GM23338 (cell line): Measurements from ENCODE around the gene FLVCR1. TPM values are rescaled to one million over a fixed set of nuclear protein-coding genes. Genes with fewer than 3 reads are reported as not detected.
A peak's percentile ranks its signal among the peaks of the same experiment; 100 is the strongest.

Experiments used
- ATAC-seq: fragments of 200-7000 bp; cut with Tn5 transposase; 3 replicates; pipeline ENCODE4 v1.9.1; 2020
- DNase-seq: peaks from one replicate; pipeline ENCODE4 v3.0.0-alpha.2; 2015; ENCODE audit warnings: low spot score
- H2AFZ ChIP-seq: fragments of 200-600 bp; sonication (generic); 2 replicates; pipeline ENCODE4 v1.8.0; 2016; ENCODE audit warnings: antibody characterized with exemption, mild to moderate bottlenecking, moderate library complexity
- H3F3A ChIP-seq: fragments of 200-600 bp; sonication (generic); replicated peaks from 2 replicates; pipeline ENCODE4 v1.8.0; 2017; ENCODE audit warnings: antibody characterized with exemption, mixed run types, low read depth
- H3K27ac ChIP-seq: fragments of 200-600 bp; sonication (generic); 2 replicates; pipeline ENCODE4 v1.6.1; 2016; ENCODE audit warnings: low read depth
- H3K27me3 ChIP-seq: fragments of 200-600 bp; sonication (generic); 2 replicates; pipeline ENCODE4 v1.8.0; 2016; ENCODE audit warnings: mild to moderate bottlenecking, mixed run types, moderate library complexity; ENCODE audit not compliant: insufficient read depth
- H3K36me3 ChIP-seq: fragments of 200-600 bp; sonication (generic); 2 replicates; pipeline ENCODE4 v1.8.0; 2016; ENCODE audit warnings: mild to moderate bottlenecking; ENCODE audit not compliant: insufficient read depth
- H3K4me1 ChIP-seq: fragments of 200-600 bp; sonication (generic); 2 replicates; pipeline ENCODE4 v1.8.0; 2016; ENCODE audit warnings: mild to moderate bottlenecking, moderate library complexity; ENCODE audit not compliant: insufficient read depth
- H3K4me2 ChIP-seq: fragments of 200-600 bp; sonication (generic); 2 replicates; pipeline ENCODE4 v1.7.1; 2017; ENCODE audit warnings: mixed run types
- H3K4me3 ChIP-seq: fragments of 200-600 bp; sonication (generic); 2 replicates; pipeline ENCODE4 v1.6.1; 2016; ENCODE audit warnings: mixed run types
- H3K79me2 ChIP-seq: fragments of 200-600 bp; sonication (generic); replicated peaks from 2 replicates; pipeline ENCODE4 v1.8.0; 2017; ENCODE audit warnings: mild to moderate bottlenecking; ENCODE audit not compliant: insufficient read depth
- H3K9me2 ChIP-seq: fragments of 200-600 bp; sonication (generic); 2 replicates; pipeline ENCODE4 v1.8.0; 2017; ENCODE audit not compliant: insufficient read depth
- H4K20me1 ChIP-seq: fragments of 200-600 bp; sonication (generic); replicated peaks from 2 replicates; pipeline ENCODE4 v1.8.0; 2017; ENCODE audit warnings: mild to moderate bottlenecking; ENCODE audit not compliant: insufficient read depth
- H3K27ac Mint-ChIP-seq: 2 replicates; pipeline ENCODE4 v1.8.0; 2020; ENCODE audit warnings: inconsistent platforms, mild to moderate bottlenecking, moderate library complexity, mixed read lengths
- H3K27me3 Mint-ChIP-seq: 3 replicates; pipeline ENCODE4 v1.8.0; 2022; ENCODE audit warnings: low read depth, mild to moderate bottlenecking, moderate library complexity, mixed read lengths, inconsistent platforms; ENCODE audit not compliant: insufficient read depth, poor library complexity
- H3K36me3 Mint-ChIP-seq: 3 replicates; pipeline ENCODE4 v1.8.0; 2021; ENCODE audit warnings: low read depth, mild to moderate bottlenecking, inconsistent platforms, moderate library complexity, mixed read lengths
- H3K4me1 Mint-ChIP-seq: 3 replicates; pipeline ENCODE4 v1.8.0; 2020; ENCODE audit warnings: mild to moderate bottlenecking, inconsistent platforms, mixed read lengths
- H3K4me3 Mint-ChIP-seq: 3 replicates; pipeline ENCODE4 v1.8.0; 2021; ENCODE audit warnings: moderate library complexity, mild to moderate bottlenecking, inconsistent platforms, mixed read lengths
- H3K9me3 Mint-ChIP-seq: 3 replicates; pipeline ENCODE4 v1.8.0; 2020; ENCODE audit warnings: moderate library complexity, mild to moderate bottlenecking, inconsistent platforms, mixed read lengths
- CREB1 ChIP-seq: fragments of 250-450 bp; sonication (Bioruptor Pico); IDR thresholded peaks from 2 replicates; pipeline ENCODE4 v1.5.0; 2020; ENCODE audit warnings: low read depth, mild to moderate bottlenecking, moderate library complexity
- EZH2 ChIP-seq: fragments of 200-600 bp; sonication (generic); IDR thresholded peaks from one replicate; pipeline ENCODE4 v1.8.0; 2017; ENCODE audit warnings: antibody characterized with exemption, mild to moderate bottlenecking, low read depth; ENCODE audit not compliant: unreplicated experiment
- JUNB ChIP-seq: IDR thresholded peaks from one replicate; pipeline ENCODE4 v1.6.1; 2016; ENCODE audit warnings: antibody characterized with exemption; ENCODE audit not compliant: unreplicated experiment
- POLR2AphosphoS5 ChIP-seq: IDR thresholded peaks from 2 replicates; pipeline ENCODE4 v1.6.1; 2016; ENCODE audit warnings: antibody characterized with exemption, low read depth
- STAT1 ChIP-seq: IDR thresholded peaks from one replicate; pipeline ENCODE4 v1.6.1; 2016; ENCODE audit warnings: antibody characterized with exemption; ENCODE audit not compliant: unreplicated experiment
- ZNF114 ChIP-seq: fragments of 250-450 bp; sonication (Bioruptor Pico); IDR thresholded peaks from 2 replicates; pipeline ENCODE4 v1.5.0; 2020; ENCODE audit warnings: mild to moderate bottlenecking, moderate library complexity
- polyA plus RNA-seq: library from polyadenylated mRNA; unstranded; fragments of >200 nt; fragmentation: Nextera tagmentation; extraction: Ambion mirVana; gene quantifications from 2 replicates; pipeline ENCODE4 v1.2.1, GENCODE V29; 2016
- total RNA-seq: library from RNA; depleted of rRNA; stranded (reverse); fragments of >200 nt; shearing (Covaris generic); gene quantifications from 2 replicates; pipeline ENCODE4 v1.2.3, GENCODE V29; 2014
- TF ChIP-seq, protein P1 (sequence below): IDR thresholded peaks from one replicate; pipeline ENCODE4 v1.6.1; 2018; ENCODE audit warnings: antibody characterized with exemption; ENCODE audit not compliant: unreplicated experiment
- TF ChIP-seq, protein P2 (sequence below), 2 experiments: fragments of 200-600 bp in 1 of 2; sonication (generic) in 1 of 2; conservative IDR thresholded peaks; 2 replicates each; pipeline versions ENCODE4 v1.5.1 to v1.6.1; 2016 to 2017; ENCODE audit warnings: antibody characterized with exemption in 2 of 2, low read depth in 2 of 2, mild to moderate bottlenecking in 2 of 2, moderate library complexity in 1 of 2

Gene FLVCR1
- total and polyA plus RNA-seq, 2 experiments from 2014 or later, result 60.5 to 93.5 TPM

DNA sequence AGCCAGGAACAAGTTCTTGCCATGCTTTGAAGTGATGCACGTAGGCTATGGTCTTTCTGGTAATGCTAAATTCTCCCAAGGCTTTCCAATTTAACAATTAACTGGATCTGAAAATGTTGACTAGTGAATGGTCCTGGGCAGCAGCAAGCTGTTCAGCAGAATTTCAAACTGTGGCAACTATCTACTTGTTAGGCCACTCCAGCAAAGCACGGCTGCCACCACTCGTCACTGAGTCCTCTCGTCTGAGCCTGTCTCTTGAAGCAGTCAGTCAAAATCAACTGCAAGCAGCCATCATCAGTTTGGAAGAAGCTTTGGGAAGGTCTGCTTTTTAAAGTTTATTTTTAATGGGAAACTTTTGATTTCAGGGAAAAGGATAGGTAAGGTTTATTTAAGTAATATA lies 6.1 kb downstream of the FLVCR1 start:
- Histone ChIP-seq H3K27me3 (no peaks in the 10 kb centered on the region), H3K4me2 (peak overlapping the region; percentile 92), H3F3A (peaks cover 27% of the 10 kb centered on the region; the same call in 1 of the 2 replicates), H3K9me2 (no peaks in the 10 kb centered on the region), H3K79me2 (peaks cover 100% of the 10 kb centered on the region), H2AFZ (no peak overlapping the region), H3K27ac (peak overlapping the region; percentile 57; the same call in 1 of the 2 replicates), H3K4me3 (peak overlapping the region; percentile 86), H3K36me3 (peaks cover 75% of the 10 kb centered on the region), H4K20me1 (peaks cover 70% of the 10 kb centered on the region), H3K4me1 (peaks cover 33% of the 10 kb centered on the region)
- Mint-ChIP-seq H3K27ac (no peak overlapping the region), H3K36me3 (peaks cover 42% of the 10 kb centered on the region), H3K27me3 (peaks cover 4% of the 10 kb centered on the region), H3K4me1 (peaks cover 15% of the 10 kb centered on the region), H3K4me3 (peak overlapping the region; percentile 28; the same call in 2 of the 3 replicates), H3K9me3 (no peaks in the 10 kb centered on the region; the same call in 2 of the 3 replicates)
- ATAC-seq (no peak), DNase-seq (no peak)
- 0 out of 2 replicates have a peak, but pooled peaks have one; percentile 20 for TF ChIP-seq POLR2AphosphoS5
- TF ChIP-seq, protein P1, sequence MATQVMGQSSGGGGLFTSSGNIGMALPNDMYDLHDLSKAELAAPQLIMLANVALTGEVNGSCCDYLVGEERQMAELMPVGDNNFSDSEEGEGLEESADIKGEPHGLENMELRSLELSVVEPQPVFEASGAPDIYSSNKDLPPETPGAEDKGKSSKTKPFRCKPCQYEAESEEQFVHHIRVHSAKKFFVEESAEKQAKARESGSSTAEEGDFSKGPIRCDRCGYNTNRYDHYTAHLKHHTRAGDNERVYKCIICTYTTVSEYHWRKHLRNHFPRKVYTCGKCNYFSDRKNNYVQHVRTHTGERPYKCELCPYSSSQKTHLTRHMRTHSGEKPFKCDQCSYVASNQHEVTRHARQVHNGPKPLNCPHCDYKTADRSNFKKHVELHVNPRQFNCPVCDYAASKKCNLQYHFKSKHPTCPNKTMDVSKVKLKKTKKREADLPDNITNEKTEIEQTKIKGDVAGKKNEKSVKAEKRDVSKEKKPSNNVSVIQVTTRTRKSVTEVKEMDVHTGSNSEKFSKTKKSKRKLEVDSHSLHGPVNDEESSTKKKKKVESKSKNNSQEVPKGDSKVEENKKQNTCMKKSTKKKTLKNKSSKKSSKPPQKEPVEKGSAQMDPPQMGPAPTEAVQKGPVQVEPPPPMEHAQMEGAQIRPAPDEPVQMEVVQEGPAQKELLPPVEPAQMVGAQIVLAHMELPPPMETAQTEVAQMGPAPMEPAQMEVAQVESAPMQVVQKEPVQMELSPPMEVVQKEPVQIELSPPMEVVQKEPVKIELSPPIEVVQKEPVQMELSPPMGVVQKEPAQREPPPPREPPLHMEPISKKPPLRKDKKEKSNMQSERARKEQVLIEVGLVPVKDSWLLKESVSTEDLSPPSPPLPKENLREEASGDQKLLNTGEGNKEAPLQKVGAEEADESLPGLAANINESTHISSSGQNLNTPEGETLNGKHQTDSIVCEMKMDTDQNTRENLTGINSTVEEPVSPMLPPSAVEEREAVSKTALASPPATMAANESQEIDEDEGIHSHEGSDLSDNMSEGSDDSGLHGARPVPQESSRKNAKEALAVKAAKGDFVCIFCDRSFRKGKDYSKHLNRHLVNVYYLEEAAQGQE, result no peak

DNA sequence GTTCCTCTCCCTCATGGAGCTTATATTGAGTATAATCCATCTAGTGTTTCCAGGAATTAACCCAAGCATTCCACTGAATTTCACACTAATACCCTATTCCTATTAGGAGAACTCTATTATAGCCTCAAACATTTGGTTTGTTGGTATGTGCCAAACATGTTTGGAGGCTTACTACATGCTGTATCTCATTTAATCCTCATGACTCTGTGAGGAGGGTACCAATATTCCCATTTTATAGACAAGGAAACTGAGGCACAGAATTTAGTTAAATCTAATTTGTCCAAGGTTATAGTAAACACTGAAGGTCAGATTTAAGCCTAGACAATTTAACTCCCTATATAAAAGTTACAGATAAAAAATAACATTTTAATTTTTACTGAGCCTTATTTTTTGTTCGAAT lies 9.1 kb downstream of the FLVCR1 start:
- Histone ChIP-seq H2AFZ (no peak overlapping the region), H4K20me1 (peaks cover 53% of the 10 kb centered on the region), H3K27ac (no peak overlapping the region), H3K4me2 (no peak overlapping the region), H3K27me3 (no peaks in the 10 kb centered on the region), H3K4me3 (no peak overlapping the region), H3K4me1 (peaks cover 33% of the 10 kb centered on the region), H3K36me3 (peaks cover 77% of the 10 kb centered on the region), H3K79me2 (peaks cover 100% of the 10 kb centered on the region), H3F3A (peaks cover 31% of the 10 kb centered on the region; the same call in 1 of the 2 replicates), H3K9me2 (no peaks in the 10 kb centered on the region)
- peaks cover 72% of the 10 kb centered on the region for H3K36me3 Mint-ChIP-seq
- H3K4me1 Mint-ChIP-seq, result peaks cover 15% of the 10 kb centered on the region
- DNase-seq (no peak), ATAC-seq (no peak)
- no peak overlapping the region for H3K27ac Mint-ChIP-seq
- peaks cover 4% of the 10 kb centered on the region for H3K27me3 Mint-ChIP-seq
- H3K4me3 Mint-ChIP-seq, result no peak overlapping the region
- H3K9me3 Mint-ChIP-seq, result no peaks in the 10 kb centered on the region
- no peak for TF ChIP-seq POLR2AphosphoS5
- TF ChIP-seq CREB1 (CRISPR knock-in tag), result no peak
- TF ChIP-seq ZNF114 (CRISPR knock-in tag), result no peak
- TF ChIP-seq, protein P1, result no peak
- TF ChIP-seq STAT1, result no peak
- TF ChIP-seq, protein P2, sequence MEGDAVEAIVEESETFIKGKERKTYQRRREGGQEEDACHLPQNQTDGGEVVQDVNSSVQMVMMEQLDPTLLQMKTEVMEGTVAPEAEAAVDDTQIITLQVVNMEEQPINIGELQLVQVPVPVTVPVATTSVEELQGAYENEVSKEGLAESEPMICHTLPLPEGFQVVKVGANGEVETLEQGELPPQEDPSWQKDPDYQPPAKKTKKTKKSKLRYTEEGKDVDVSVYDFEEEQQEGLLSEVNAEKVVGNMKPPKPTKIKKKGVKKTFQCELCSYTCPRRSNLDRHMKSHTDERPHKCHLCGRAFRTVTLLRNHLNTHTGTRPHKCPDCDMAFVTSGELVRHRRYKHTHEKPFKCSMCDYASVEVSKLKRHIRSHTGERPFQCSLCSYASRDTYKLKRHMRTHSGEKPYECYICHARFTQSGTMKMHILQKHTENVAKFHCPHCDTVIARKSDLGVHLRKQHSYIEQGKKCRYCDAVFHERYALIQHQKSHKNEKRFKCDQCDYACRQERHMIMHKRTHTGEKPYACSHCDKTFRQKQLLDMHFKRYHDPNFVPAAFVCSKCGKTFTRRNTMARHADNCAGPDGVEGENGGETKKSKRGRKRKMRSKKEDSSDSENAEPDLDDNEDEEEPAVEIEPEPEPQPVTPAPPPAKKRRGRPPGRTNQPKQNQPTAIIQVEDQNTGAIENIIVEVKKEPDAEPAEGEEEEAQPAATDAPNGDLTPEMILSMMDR (conservative IDR thresholded peaks at IDR 0.05; ENCODE audit: low read depth in 2 of 2), result no peak
- no peak for TF ChIP-seq EZH2
- no peak for TF ChIP-seq JUNB
